ENCODE measurements around the gene ADD3. TPM values are rescaled to one million over a fixed set of nuclear protein-coding genes. Genes with fewer than 3 reads are reported as not detected.
A peak's percentile ranks its signal among the peaks of the same experiment; 100 is the strongest.

The ADD3 gene
- total and polyA plus RNA-seq, 2 experiments from 2014 or later, result 133 to 1,101 TPM

DNA sequence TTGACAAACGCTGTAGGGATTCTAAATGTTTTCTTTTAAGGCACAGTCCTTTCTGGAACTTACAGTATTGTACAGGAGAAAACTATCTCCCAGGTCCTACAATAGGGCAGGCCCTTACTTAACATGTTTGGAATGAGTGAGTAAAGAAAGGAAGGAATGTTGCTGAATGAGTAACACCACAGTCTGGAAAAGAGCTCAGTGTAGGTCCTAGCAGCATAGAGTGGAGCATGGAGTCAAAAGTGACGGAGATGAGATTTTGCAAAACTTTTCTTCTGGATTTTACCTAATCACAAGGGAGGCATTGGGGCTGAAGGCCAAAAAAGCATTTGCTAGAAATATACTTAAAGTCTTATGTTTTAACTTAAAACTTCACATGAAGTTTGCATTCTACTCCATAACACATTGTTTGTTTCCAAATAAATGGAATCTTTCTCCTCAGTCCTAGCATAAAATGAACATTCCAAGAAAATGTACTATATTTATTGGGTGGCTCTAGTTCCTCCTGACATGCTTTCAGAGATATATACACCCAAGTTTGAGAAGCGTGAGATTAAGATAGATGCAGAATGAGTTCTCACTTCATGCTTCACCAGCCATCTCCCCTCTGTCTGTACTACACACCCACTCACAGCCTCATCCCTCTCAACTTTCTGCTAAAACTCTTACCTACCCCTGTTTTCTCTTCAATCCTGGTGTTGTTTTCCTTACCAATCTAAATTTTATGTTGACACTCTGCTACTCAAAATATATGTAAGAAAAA, 20.2 kb upstream of the ADD3 start:
- H4K20me1 ChIP-seq (ENCODE audit: insufficient read depth), result no peaks in the 10 kb centered on the region
- peaks cover 49% of the 10 kb centered on the region for H3F3A ChIP-seq (ENCODE audit: insufficient read depth)
- peak overlapping the region; percentile 82 for H3K27ac ChIP-seq
- 30 to 31% methylated on average over 3 of the region's 3 CpGs for WGBS, 2 experiments (ENCODE audit: low coverage in 1 of 2, low lambda C conversion rate in 2 of 2, missing lambda C conversion rate in 2 of 2)
- no peaks in the 10 kb centered on the region for H3K9me2 ChIP-seq (ENCODE audit: insufficient read depth)
- peak overlapping the region; percentile 45 for H3K9ac ChIP-seq
- no peaks in the 10 kb centered on the region for H3K36me3 ChIP-seq (ENCODE audit: low read depth)
- no peaks in the 10 kb centered on the region for H3K79me2 ChIP-seq (ENCODE audit: insufficient read depth)
- peak; percentile 93 for DNase-seq
- in situ Hi-C loops (cut with MboI), result no loop called here
- no peaks in the 10 kb centered on the region for H3K9me3 ChIP-seq (ENCODE audit: low read depth)
- peaks cover 51% of the 10 kb centered on the region for H3K4me1 ChIP-seq (ENCODE audit: insufficient read depth)
- H3K27me3 ChIP-seq (replicated peaks; ENCODE audit: insufficient read depth), result no peaks in the 10 kb centered on the region
- TF ChIP-seq EZH2phosphoT487 (IDR thresholded peaks at IDR 0.05; ENCODE audit: insufficient read depth, low read depth) (no peak), EZH2 (IDR thresholded peaks at IDR 0.05; ENCODE audit: insufficient read depth, poor library complexity, severe bottlenecking) (no peak)
- peak overlapping the region; percentile 80 for H3K4me2 ChIP-seq (ENCODE audit: unreplicated experiment)
- peak overlapping the region; percentile 63 for H2AFZ ChIP-seq
- peak overlapping the region; percentile 42 for H3K4me3 ChIP-seq

DNA sequence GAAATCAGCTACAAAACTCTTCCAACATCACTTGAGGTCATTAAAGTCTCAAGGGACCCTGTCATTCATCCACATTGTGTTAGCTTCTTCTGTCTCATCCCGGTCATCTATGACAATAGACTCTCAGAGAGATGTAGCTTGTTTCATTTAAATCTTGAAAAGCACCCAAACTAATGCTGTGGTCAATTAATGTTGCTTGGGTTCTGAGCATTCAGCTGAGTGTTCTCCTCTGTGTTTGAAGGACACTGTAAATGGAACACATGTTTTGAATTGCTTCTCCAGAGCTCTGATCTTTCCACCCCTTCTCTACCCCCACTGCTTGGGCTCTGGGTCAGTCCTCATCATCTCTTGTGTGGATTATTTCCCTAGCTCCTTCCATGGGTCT, 19.6 kb upstream of the ADD3 start:
- no peaks in the 10 kb centered on the region for H3K27me3 ChIP-seq (replicated peaks; ENCODE audit: insufficient read depth)
- peak overlapping the region; percentile 63 for H2AFZ ChIP-seq
- no peaks in the 10 kb centered on the region for H3K9me3 ChIP-seq (ENCODE audit: low read depth)
- H3K4me3 ChIP-seq, result peak overlapping the region; percentile 42
- peaks cover 54% of the 10 kb centered on the region for H3K4me1 ChIP-seq (ENCODE audit: insufficient read depth)
- H3K27ac ChIP-seq, result peak overlapping the region; percentile 82
- H3K79me2 ChIP-seq (ENCODE audit: insufficient read depth), result no peaks in the 10 kb centered on the region
- peak overlapping the region; percentile 80 for H3K4me2 ChIP-seq (ENCODE audit: unreplicated experiment)
- H3F3A ChIP-seq (ENCODE audit: insufficient read depth), result peaks cover 52% of the 10 kb centered on the region
- peak; percentile 52 for DNase-seq
- no peaks in the 10 kb centered on the region for H3K9me2 ChIP-seq (ENCODE audit: insufficient read depth)
- H3K9ac ChIP-seq, result peak overlapping the region; percentile 45
- H4K20me1 ChIP-seq (ENCODE audit: insufficient read depth), result no peaks in the 10 kb centered on the region
- 0 to 14% methylated on average over 1 of the region's 1 CpG for WGBS, 2 experiments (ENCODE audit: low coverage in 1 of 2, low lambda C conversion rate in 2 of 2, missing lambda C conversion rate in 2 of 2)
- no peaks in the 10 kb centered on the region for H3K36me3 ChIP-seq (ENCODE audit: low read depth)
- in situ Hi-C loops (cut with MboI), result no loop called here
- no peak for TF ChIP-seq EZH2 (IDR thresholded peaks at IDR 0.05; ENCODE audit: insufficient read depth, poor library complexity, severe bottlenecking)
- no peak for TF ChIP-seq EZH2phosphoT487 (IDR thresholded peaks at IDR 0.05; ENCODE audit: insufficient read depth, low read depth)

DNA sequence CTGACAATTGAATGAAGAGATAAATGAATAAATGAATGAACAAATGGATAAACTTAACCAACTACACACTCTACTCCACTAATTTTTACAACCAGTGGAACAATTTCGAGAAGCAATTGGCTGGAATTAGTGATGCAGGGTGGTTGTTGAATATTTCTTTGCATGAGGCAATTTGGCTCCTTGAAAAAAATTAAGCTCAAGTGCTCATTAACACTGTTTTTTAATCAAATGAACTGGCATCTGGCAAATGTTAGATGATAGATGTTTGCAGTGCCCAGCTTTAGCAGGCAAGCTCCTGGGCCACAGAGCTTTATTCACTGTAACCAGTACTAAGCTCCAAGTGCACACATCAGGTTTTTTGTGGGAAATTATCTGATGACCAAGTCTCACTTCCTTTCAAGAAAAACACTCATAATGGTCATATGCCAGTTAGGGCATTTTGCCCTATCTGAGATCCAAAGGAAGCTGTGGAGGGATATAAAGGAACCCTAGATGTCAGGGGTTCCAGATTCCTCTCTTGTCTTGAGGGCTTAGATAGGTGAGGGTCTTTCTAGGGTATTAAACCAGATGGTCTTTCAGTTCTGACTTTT, 16.4 kb upstream of the ADD3 start:
- no peak overlapping the region for H3K9ac ChIP-seq
- no peaks in the 10 kb centered on the region for H3K9me3 ChIP-seq (ENCODE audit: low read depth)
- no peaks in the 10 kb centered on the region for H3K27me3 ChIP-seq (replicated peaks; ENCODE audit: insufficient read depth)
- peak; percentile 49 for DNase-seq
- H3K36me3 ChIP-seq (ENCODE audit: low read depth), result no peaks in the 10 kb centered on the region
- no peak overlapping the region for H3K4me3 ChIP-seq
- in situ Hi-C loops (cut with MboI), result no loop called here
- no peak overlapping the region for H2AFZ ChIP-seq
- H3K9me2 ChIP-seq (ENCODE audit: insufficient read depth), result no peaks in the 10 kb centered on the region
- TF ChIP-seq EZH2 (IDR thresholded peaks at IDR 0.05; ENCODE audit: insufficient read depth, poor library complexity, severe bottlenecking), result no peak
- TF ChIP-seq EZH2phosphoT487 (IDR thresholded peaks at IDR 0.05; ENCODE audit: insufficient read depth, low read depth), result no peak
- no peak overlapping the region for H3K4me2 ChIP-seq (ENCODE audit: unreplicated experiment)
- H3K27ac ChIP-seq, result peak overlapping the region; percentile 90
- H4K20me1 ChIP-seq (ENCODE audit: insufficient read depth), result no peaks in the 10 kb centered on the region
- H3K4me1 ChIP-seq (ENCODE audit: insufficient read depth), result peaks cover 64% of the 10 kb centered on the region
- peaks cover 62% of the 10 kb centered on the region for H3F3A ChIP-seq (ENCODE audit: insufficient read depth)
- H3K79me2 ChIP-seq (ENCODE audit: insufficient read depth), result no peaks in the 10 kb centered on the region
- WGBS, 2 experiments (ENCODE audit: low coverage in 1 of 2, low lambda C conversion rate in 2 of 2, missing lambda C conversion rate in 2 of 2), result 92 to 100% methylated on average over 1 of the region's 1 CpG

DNA sequence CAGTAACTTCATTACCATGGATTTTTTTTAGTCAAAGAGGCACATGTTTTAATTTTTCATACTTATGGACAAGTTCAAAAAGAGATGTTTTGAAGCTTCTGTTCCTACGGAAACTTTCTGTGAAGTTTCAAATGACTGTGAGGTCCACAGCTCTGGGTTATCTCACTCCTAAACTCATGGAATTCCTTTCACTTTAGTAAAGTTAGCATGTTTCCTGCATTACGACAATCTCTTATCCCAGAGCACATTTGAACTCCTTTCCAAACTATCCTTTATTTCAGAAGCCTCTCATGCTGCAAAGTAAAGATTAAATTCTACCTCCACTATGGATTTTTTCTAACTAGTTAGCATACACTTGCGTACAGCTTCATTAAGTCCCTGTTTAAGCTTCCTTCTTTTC, 15.3 kb upstream of the ADD3 start:
- Histone ChIP-seq H4K20me1 (ENCODE audit: insufficient read depth) (no peaks in the 10 kb centered on the region), H3K4me3 (peak overlapping the region; percentile 67), H3K4me2 (ENCODE audit: unreplicated experiment) (peak overlapping the region; percentile 94), H3K9me3 (ENCODE audit: low read depth) (no peaks in the 10 kb centered on the region), H3K9ac (peak overlapping the region; percentile 68), H3K4me1 (ENCODE audit: insufficient read depth) (peaks cover 59% of the 10 kb centered on the region), H3K27ac (peak overlapping the region; percentile 90), H3K27me3 (replicated peaks; ENCODE audit: insufficient read depth) (no peaks in the 10 kb centered on the region), H3F3A (ENCODE audit: insufficient read depth) (peaks cover 58% of the 10 kb centered on the region), H3K79me2 (ENCODE audit: insufficient read depth) (no peaks in the 10 kb centered on the region), H2AFZ (peak overlapping the region; percentile 60), H3K36me3 (ENCODE audit: low read depth) (no peaks in the 10 kb centered on the region), H3K9me2 (ENCODE audit: insufficient read depth) (no peaks in the 10 kb centered on the region)
- no peak for TF ChIP-seq EZH2phosphoT487 (IDR thresholded peaks at IDR 0.05; ENCODE audit: insufficient read depth, low read depth)
- TF ChIP-seq EZH2 (IDR thresholded peaks at IDR 0.05; ENCODE audit: insufficient read depth, poor library complexity, severe bottlenecking), result no peak
- WGBS, 2 experiments (ENCODE audit: low coverage in 1 of 2, low lambda C conversion rate in 2 of 2, missing lambda C conversion rate in 2 of 2), result 14 to 21% methylated on average over 3 of the region's 3 CpGs
- DNase-seq, result peak; percentile 82
- in situ Hi-C loops (cut with MboI), result no loop called here

Measured in GM23248 (cell line).